Breast epithelium (tissue), 4 donors: Measurements from ENCODE around the gene PLEKHG4. TPM values are rescaled to one million over a fixed set of nuclear protein-coding genes. Genes with fewer than 3 reads are reported as not detected.
A peak's percentile ranks its signal among the peaks of the same experiment; 100 is the strongest.

Experiments used
- DNase-seq, 2 donors: peaks; one replicate each; pipeline ENCODE4 v3.0.0-alpha.2; 2019; ENCODE audit warnings: low spot score in 2 of 2
- H3K27ac ChIP-seq, 2 donors: fragments of 200-600 bp; sonication (generic) in 1 of 2; one replicate each; pipeline ENCODE4 v1.5.1; 2016 to 2019; ENCODE audit warnings: mild to moderate bottlenecking in 1 of 2
- H3K27me3 ChIP-seq, 2 donors: fragments of 200-600 bp; sonication (generic) in 1 of 2; one replicate each; pipeline versions ENCODE4 v1.5.1 to v1.6.0; 2017 to 2019; ENCODE audit warnings: control low read depth in 1 of 2, mild to moderate bottlenecking in 1 of 2
- H3K36me3 ChIP-seq: fragments of 200-600 bp; one replicate; pipeline ENCODE4 v1.5.1; 2019
- H3K4me1 ChIP-seq, 2 donors: fragments of 200-600 bp; sonication (generic); one replicate each; pipeline ENCODE4 v1.5.1; 2016 to 2019; ENCODE audit warnings: control low read depth in 1 of 2
- H3K4me3 ChIP-seq, 3 donors: fragments of 200-600 bp; sonication (generic); 1 replicate in 2 of 3; 2 replicates in 1 of 3; pipeline ENCODE4 v1.5.1; 2016 to 2019; ENCODE audit warnings: mild to moderate bottlenecking in 3 of 3, moderate library complexity in 2 of 3
- H3K9me3 ChIP-seq, 2 donors: fragments of 200-600 bp; sonication (generic) in 1 of 2; one replicate each; pipeline ENCODE4 v1.5.1; 2016 to 2019; ENCODE audit warnings: control low read depth in 1 of 2
- POLR2A ChIP-seq: fragments of 450-650 bp; IDR thresholded peaks from one replicate; pipeline ENCODE4 v1.6.1; 2016; ENCODE audit warnings: antibody characterized with exemption, mild to moderate bottlenecking, moderate library complexity
- POLR2AphosphoS5 ChIP-seq, 3 donors: sonication (generic); formaldehyde crosslinking; IDR thresholded peaks; one replicate each; pipeline ENCODE4 v1.6.1; 2017; ENCODE audit warnings: antibody characterized with exemption in 3 of 3
- intact Hi-C: fragments of 100-400 bp; cut with DNase I; formaldehyde crosslinking; loops from one replicate; pipeline ENCODE4 v1.15.1; 2023; ENCODE audit warnings: low total_unique reads
- total RNA-seq, 3 donors: library from RNA; depleted of rRNA; stranded (reverse); fragments of >200 nt; gene quantifications; one replicate each; pipeline ENCODE4 v1.1.0, GENCODE V29; 2016
- TF ChIP-seq, protein P1 (sequence below), 3 donors: fragments of 450-650 bp; IDR thresholded peaks; one replicate each; pipeline ENCODE4 v1.5.1; 2016 to 2017; ENCODE audit warnings: antibody characterized with exemption in 3 of 3, mild to moderate bottlenecking in 3 of 3, moderate library complexity in 3 of 3

Gene PLEKHG4
- total RNA-seq, 3 donors from 2014 or later: 15.0 to 26.2 (median 19.8) TPM

- no peaks in the 10 kb centered on the region for H3K27me3 ChIP-seq
- H3K9me3 ChIP-seq: no peaks in the 10 kb centered on the region
- no peak overlapping the region for H3K27ac ChIP-seq
- H3K4me1 ChIP-seq: no peaks in the 10 kb centered on the region
- intact Hi-C loops: no loop called here
- H3K36me3 ChIP-seq: no peaks in the 10 kb centered on the region
- TF ChIP-seq, protein P1, sequence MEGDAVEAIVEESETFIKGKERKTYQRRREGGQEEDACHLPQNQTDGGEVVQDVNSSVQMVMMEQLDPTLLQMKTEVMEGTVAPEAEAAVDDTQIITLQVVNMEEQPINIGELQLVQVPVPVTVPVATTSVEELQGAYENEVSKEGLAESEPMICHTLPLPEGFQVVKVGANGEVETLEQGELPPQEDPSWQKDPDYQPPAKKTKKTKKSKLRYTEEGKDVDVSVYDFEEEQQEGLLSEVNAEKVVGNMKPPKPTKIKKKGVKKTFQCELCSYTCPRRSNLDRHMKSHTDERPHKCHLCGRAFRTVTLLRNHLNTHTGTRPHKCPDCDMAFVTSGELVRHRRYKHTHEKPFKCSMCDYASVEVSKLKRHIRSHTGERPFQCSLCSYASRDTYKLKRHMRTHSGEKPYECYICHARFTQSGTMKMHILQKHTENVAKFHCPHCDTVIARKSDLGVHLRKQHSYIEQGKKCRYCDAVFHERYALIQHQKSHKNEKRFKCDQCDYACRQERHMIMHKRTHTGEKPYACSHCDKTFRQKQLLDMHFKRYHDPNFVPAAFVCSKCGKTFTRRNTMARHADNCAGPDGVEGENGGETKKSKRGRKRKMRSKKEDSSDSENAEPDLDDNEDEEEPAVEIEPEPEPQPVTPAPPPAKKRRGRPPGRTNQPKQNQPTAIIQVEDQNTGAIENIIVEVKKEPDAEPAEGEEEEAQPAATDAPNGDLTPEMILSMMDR (IDR thresholded peaks at IDR 0.05): no peak
- no peak for TF ChIP-seq POLR2AphosphoS5 (IDR thresholded peaks at IDR 0.05)
- H3K4me3 ChIP-seq: no peak overlapping the region
- DNase-seq: no peak
These were observed 19.9 kb downstream of the PLEKHG4 start for GRCh38 chr16:67299269-67299668.

DNA sequence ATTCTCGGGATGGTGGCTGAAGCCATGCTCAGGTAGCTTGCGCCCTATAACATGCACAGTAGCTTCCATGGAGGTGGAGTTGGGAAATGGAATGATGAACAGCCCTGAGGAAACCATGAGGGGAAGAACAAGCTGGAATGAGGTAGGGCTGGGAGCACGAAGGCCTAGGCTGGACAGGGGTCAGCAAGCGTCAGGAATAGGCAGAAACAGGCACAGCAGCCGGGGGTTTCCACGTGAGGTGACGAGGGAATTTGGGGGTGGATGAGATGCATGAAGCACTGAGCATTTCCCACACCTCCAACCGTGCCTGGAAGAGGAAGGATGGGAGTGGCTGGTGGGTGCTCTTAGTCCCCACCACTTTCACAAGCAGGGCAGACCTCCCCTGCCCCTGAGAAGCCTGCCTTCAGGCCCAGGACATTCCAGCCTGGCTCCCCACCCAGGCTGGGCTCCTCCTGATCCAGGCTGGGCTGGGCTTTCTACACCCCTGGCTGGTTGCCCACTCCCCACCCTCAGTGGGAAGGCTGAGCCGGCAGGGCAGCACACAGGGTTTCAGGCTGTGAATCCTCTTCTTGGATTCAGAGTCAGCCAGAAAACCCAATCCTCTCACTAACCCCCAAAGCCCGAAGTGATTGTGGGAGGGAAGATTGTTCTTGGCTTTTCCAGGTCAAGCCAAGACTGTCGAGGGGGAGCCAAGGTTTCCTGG, 21.9 kb downstream of the PLEKHG4 start:
- TF ChIP-seq, protein P1 (IDR thresholded peaks at IDR 0.05): no peak
- TF ChIP-seq POLR2AphosphoS5 (IDR thresholded peaks at IDR 0.05): no peak
- no peak for DNase-seq
- H3K27ac ChIP-seq: peak overlapping the region; percentile 17 to 25

DNA sequence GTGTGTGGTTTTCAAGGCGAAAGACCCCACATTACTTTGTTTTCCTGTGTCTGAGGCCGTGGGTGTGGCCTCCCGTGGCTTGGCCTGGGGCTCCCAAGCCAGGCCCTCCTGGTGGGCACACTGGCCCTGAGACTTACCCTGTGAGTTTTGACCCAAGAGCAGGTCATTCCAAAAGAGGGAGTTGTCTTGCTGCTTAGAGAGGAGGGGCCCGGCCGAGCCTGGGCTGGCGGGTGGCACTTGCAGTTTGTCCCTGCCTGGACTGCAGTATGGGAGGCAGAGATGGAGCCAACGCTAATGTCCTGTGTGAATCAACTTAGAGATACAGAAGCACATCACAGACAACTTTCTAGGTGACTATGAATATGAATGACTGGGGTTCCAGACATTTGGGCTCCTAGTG, 22.7 kb downstream of the PLEKHG4 start:
- H3K27me3 ChIP-seq: no peaks in the 10 kb centered on the region
- no peaks in the 10 kb centered on the region for H3K4me1 ChIP-seq
- H3K9me3 ChIP-seq: no peaks in the 10 kb centered on the region
- intact Hi-C loops: no loop called here
- no peak for DNase-seq
- TF ChIP-seq POLR2AphosphoS5 (IDR thresholded peaks at IDR 0.05) (no peak), POLR2A (no peak)
- TF ChIP-seq, protein P1 (IDR thresholded peaks at IDR 0.05): no peak
- no peaks in the 10 kb centered on the region for H3K36me3 ChIP-seq
- H3K27ac ChIP-seq: no peak overlapping the region
- no peak overlapping the region for H3K4me3 ChIP-seq

More for the DNA sequence above, 21.9 kb downstream of the PLEKHG4 start:
- intact Hi-C loops: no loop called here
- Histone ChIP-seq H3K4me3 (no peak overlapping the region), H3K4me1 (no peaks in the 10 kb centered on the region), H3K9me3 (no peaks in the 10 kb centered on the region), H3K36me3 (no peaks in the 10 kb centered on the region), H3K27me3 (no peaks in the 10 kb centered on the region)

DNA sequence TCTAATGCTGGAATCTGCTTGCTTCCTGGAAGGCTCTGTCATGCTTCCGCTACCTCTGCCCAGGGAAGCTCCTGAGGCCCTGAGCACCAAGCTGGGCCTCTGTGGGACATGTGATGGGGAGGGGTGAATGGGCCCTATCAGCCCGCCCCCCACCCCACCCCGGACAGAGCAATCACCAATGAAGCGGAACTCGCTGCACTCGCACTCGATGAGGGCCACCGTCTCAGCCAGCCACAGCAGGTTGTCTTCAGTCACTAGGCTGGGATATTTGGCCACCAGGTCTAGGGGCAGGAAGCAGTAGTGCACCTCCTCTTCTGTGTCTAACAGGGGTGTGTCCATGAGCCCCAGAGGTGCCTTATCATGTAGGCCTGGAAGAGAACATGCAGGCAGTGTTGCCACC, 23.6 kb downstream of the PLEKHG4 start:
- Histone ChIP-seq H3K36me3 (no peaks in the 10 kb centered on the region), H3K27ac (no peak overlapping the region), H3K27me3 (no peaks in the 10 kb centered on the region), H3K4me3 (no peak overlapping the region), H3K4me1 (no peaks in the 10 kb centered on the region), H3K9me3 (no peaks in the 10 kb centered on the region)
- no peak for DNase-seq
- intact Hi-C loops: no loop called here
- TF ChIP-seq, protein P1 (IDR thresholded peaks at IDR 0.05): no peak
- TF ChIP-seq POLR2AphosphoS5 (IDR thresholded peaks at IDR 0.05): no peak
- no peak for TF ChIP-seq POLR2A

- intact Hi-C loops: no loop called here
- no peak for DNase-seq
- no peak overlapping the region for H3K27ac ChIP-seq
- TF ChIP-seq POLR2AphosphoS5 (IDR thresholded peaks at IDR 0.05) (no peak), POLR2A (no peak)
- TF ChIP-seq, protein P1 (IDR thresholded peaks at IDR 0.05): no peak
- H3K27me3 ChIP-seq: no peaks in the 10 kb centered on the region
- no peaks in the 10 kb centered on the region for H3K36me3 ChIP-seq
- H3K4me3 ChIP-seq: no peak overlapping the region
- H3K9me3 ChIP-seq: no peaks in the 10 kb centered on the region
- no peaks in the 10 kb centered on the region for H3K4me1 ChIP-seq
These were observed 24.7 kb downstream of the PLEKHG4 start for GRCh38 chr16:67304020-67304419.
